WTC11 (cell line): ENCODE data around the gene TBC1D24. TPM values are rescaled to one million over a fixed set of nuclear protein-coding genes. Genes with fewer than 3 reads are reported as not detected.

Experiments
- ATAC-seq: fragments of 200-7000 bp; cut with Tn5 transposase; 2 replicates; pipeline ENCODE4 v1.10.0; 2021; ENCODE audit warnings: mild to moderate bottlenecking, moderate library complexity
- CTCF ChIA-PET: fragments of 300-600 bp; sonication (Branson Sonifier 250); formaldehyde crosslinking; loops from one replicate; lab custom pipeline; 2021; ENCODE audit warnings: antibody characterized with exemption; lab: Charles Lee
- POLR2A ChIA-PET: fragments of 350-600 bp; sonication (Branson Sonifier 250); formaldehyde crosslinking; loops from one replicate; lab custom pipeline; 2021; ENCODE audit warnings: antibody characterized with exemption; lab: Charles Lee
- DNase-seq: peaks from one replicate; pipeline ENCODE4 v3.0.0; 2021; ENCODE audit warnings: low spot score
- H3K27ac Mint-ChIP-seq: 2 replicates; pipeline ENCODE4 v1.8.0; 2021; ENCODE audit warnings: mixed read lengths
- H3K27me3 Mint-ChIP-seq: 2 replicates; pipeline ENCODE4 v1.8.0; 2021; ENCODE audit warnings: low read depth, mild to moderate bottlenecking, moderate library complexity, mixed read lengths
- H3K36me3 Mint-ChIP-seq: 2 replicates; pipeline ENCODE4 v1.8.0; 2021; ENCODE audit warnings: mixed read lengths
- H3K4me1 Mint-ChIP-seq: 2 replicates; pipeline ENCODE4 v1.8.0; 2022; ENCODE audit warnings: mixed read lengths
- H3K4me3 Mint-ChIP-seq: 2 replicates; pipeline ENCODE4 v1.8.0; 2021; ENCODE audit warnings: mild to moderate bottlenecking, moderate library complexity, mixed read lengths
- H3K9me3 Mint-ChIP-seq: 2 replicates; pipeline ENCODE4 v1.8.0; 2021; ENCODE audit warnings: mixed read lengths
- CTCF ChIP-seq: fragments of 200-600 bp; IDR thresholded peaks from 2 replicates; pipeline ENCODE4 v1.8.0; 2022; ENCODE audit warnings: antibody characterized with exemption
- E2F5 ChIP-seq: sonication (generic); formaldehyde crosslinking; IDR thresholded peaks from 2 replicates; pipeline ENCODE4 v1.8.1; 2022; ENCODE audit warnings: mild to moderate bottlenecking, moderate library complexity, missing genetic modification reagents
- ETV6 ChIP-seq: sonication (generic); formaldehyde crosslinking; IDR thresholded peaks from 2 replicates; pipeline ENCODE4 v1.8.1; 2022; ENCODE audit warnings: mild to moderate bottlenecking, missing genetic modification reagents
- GRHL2 ChIP-seq: fragments of 250-450 bp; sonication (Bioruptor Pico); IDR thresholded peaks from 2 replicates; pipeline ENCODE4 v1.8.0; 2022; ENCODE audit warnings: mild to moderate bottlenecking, moderate library complexity; ENCODE audit not compliant: insufficient replicate concordance, severe bottlenecking
- GTF2I ChIP-seq: fragments of 250-450 bp; sonication (Bioruptor Pico); conservative IDR thresholded peaks from 2 replicates; pipeline ENCODE4 v1.4.0; 2021; ENCODE audit warnings: mild to moderate bottlenecking
- MXD4 ChIP-seq: fragments of 250-450 bp; sonication (Bioruptor Pico); IDR thresholded peaks from 2 replicates; pipeline ENCODE4 v1.8.0; 2021; ENCODE audit warnings: mild to moderate bottlenecking, moderate library complexity, borderline replicate concordance
- NFATC4 ChIP-seq: fragments of 250-450 bp; sonication (Bioruptor Pico); IDR thresholded peaks from 2 replicates; pipeline ENCODE4 v1.9.0; 2021; ENCODE audit warnings: mild to moderate bottlenecking
- NFE2L1 ChIP-seq: sonication (generic); formaldehyde crosslinking; IDR thresholded peaks from 2 replicates; pipeline ENCODE4 v1.8.1; 2023; ENCODE audit warnings: missing genetic modification reagents
- RELA ChIP-seq: sonication (generic); formaldehyde crosslinking; IDR thresholded peaks from 2 replicates; pipeline ENCODE4 v1.8.1; 2022; ENCODE audit warnings: missing genetic modification reagents, mild to moderate bottlenecking, borderline replicate concordance
- TCF7 ChIP-seq: sonication (generic); formaldehyde crosslinking; IDR thresholded peaks from 2 replicates; pipeline ENCODE4 v1.8.0; 2022; ENCODE audit warnings: mild to moderate bottlenecking, low read depth, missing genetic modification reagents, moderate library complexity
- TEAD4 ChIP-seq: sonication (generic); formaldehyde crosslinking; IDR thresholded peaks from 2 replicates; pipeline ENCODE4 v1.8.0; 2022; ENCODE audit warnings: mild to moderate bottlenecking, missing genetic modification reagents
- ZBTB21 ChIP-seq: sonication (generic); formaldehyde crosslinking; IDR thresholded peaks from 2 replicates; pipeline ENCODE4 v1.8.1; 2023; ENCODE audit warnings: mild to moderate bottlenecking, missing genetic modification reagents, borderline replicate concordance
- ZNF138 ChIP-seq: sonication (generic); formaldehyde crosslinking; conservative IDR thresholded peaks from 2 replicates; pipeline ENCODE4 v1.8.1; 2022; ENCODE audit warnings: mild to moderate bottlenecking, moderate library complexity, missing genetic modification reagents
- ZNF263 ChIP-seq: sonication (generic); formaldehyde crosslinking; IDR thresholded peaks from 2 replicates; pipeline ENCODE4 v1.8.1; 2022; ENCODE audit warnings: low read depth, mild to moderate bottlenecking, moderate library complexity, missing genetic modification reagents
- ZNF281 ChIP-seq: sonication (generic); formaldehyde crosslinking; IDR thresholded peaks from 2 replicates; pipeline ENCODE4 v1.8.0; 2023; ENCODE audit warnings: mild to moderate bottlenecking, missing genetic modification reagents
- ZNF396 ChIP-seq: fragments of 250-450 bp; sonication (Bioruptor Pico); IDR thresholded peaks from 2 replicates; pipeline ENCODE4 v1.8.0; 2021; ENCODE audit warnings: mild to moderate bottlenecking, moderate library complexity, borderline replicate concordance
- ZNF671 ChIP-seq: fragments of 250-450 bp; sonication (Bioruptor Pico); IDR thresholded peaks from 2 replicates; pipeline ENCODE4 v1.8.0; 2021; ENCODE audit warnings: mild to moderate bottlenecking
- total RNA-seq: library from RNA; stranded (reverse); gene quantifications from 3 replicates; pipeline ENCODE4 v1.2.3, GENCODE V29; 2021
- TF ChIP-seq, protein P1 (sequence below): sonication (generic); formaldehyde crosslinking; IDR thresholded peaks from 2 replicates; pipeline ENCODE4 v1.8.1; 2022; ENCODE audit warnings: low read depth, mild to moderate bottlenecking, moderate library complexity, missing genetic modification reagents, borderline replicate concordance
- TF ChIP-seq, protein P2 (sequence below): fragments of 250-450 bp; sonication (Bioruptor Pico); IDR thresholded peaks from 2 replicates; pipeline ENCODE4 v2.1.2; 2022; ENCODE audit warnings: mild to moderate bottlenecking, moderate library complexity
- TF ChIP-seq, protein P3 (sequence below): sonication (generic); formaldehyde crosslinking; IDR thresholded peaks from 2 replicates; pipeline ENCODE4 v1.8.1; 2023; ENCODE audit warnings: mild to moderate bottlenecking, missing genetic modification reagents

TBC1D24 gene
- total RNA-seq, 1 experiment from 2014 or later: 21.0 TPM

DNA sequence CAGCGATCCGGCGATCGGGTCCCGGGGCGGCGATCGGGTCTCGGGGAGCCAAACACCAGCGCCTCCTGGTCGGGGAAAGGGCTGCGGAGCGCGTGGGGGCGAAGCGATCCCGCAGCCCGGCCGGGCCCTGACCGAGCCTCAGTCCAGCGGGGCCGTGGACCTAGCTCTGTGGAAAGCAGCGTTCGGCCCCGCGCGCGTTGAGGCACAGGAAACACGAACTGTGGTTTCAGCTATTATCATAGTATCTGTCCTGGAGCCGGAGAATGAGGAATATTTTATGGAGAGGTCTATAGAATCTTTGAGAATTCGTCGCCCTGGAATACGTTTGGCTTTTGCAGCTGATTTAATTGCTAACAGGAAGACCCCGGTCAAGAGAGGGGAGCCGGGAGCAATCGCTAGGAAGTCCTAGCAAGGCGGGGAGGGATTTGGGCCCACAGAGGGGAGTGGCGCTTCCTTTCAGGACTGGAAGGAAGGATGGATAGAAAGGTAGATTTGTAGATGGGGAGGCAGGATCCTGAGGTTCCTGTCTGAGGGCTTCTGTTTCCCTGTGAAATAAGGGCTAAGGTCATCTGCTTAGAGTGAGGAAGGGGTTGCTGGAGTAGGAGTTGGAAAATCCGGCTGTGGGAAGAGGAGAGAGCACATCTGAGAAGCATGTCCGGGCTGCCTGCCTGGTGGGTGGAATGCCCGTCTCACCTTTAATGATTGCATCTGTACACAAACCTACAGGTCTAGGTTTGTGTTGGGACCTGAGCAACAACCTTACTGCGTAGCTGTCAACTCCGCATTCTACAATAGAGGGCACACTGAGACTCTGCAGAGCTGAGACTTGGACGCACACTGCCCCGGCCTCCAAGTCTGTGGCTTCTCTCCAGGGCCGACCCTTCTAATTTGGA is 44.9 kb upstream of the TBC1D24 start (continued):
- TF ChIP-seq ZNF671 (CRISPR knock-in tag) (no peak), NFE2L1 (no peak), E2F5 (no peak)

DNA sequence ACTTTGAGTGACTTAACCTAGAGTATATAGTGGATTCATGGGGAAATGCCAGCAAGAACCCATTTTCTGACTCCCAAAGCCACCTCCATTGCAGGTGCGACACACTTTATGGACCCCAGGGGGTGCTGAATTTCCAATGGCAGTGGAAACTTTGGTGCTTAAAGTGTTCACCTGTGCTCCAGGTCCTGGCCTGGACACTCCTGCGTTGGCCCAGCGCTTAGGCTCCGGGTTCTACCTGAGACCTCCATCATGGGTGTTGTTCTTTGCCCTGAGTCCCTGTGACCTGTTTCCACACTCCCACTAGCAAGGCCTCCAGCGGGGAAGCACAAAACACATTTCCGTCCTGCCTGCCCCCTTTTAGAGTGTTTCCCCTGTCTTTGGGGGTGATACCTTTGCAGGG is 42.6 kb upstream of the TBC1D24 start:
- TF ChIP-seq, protein P1, sequence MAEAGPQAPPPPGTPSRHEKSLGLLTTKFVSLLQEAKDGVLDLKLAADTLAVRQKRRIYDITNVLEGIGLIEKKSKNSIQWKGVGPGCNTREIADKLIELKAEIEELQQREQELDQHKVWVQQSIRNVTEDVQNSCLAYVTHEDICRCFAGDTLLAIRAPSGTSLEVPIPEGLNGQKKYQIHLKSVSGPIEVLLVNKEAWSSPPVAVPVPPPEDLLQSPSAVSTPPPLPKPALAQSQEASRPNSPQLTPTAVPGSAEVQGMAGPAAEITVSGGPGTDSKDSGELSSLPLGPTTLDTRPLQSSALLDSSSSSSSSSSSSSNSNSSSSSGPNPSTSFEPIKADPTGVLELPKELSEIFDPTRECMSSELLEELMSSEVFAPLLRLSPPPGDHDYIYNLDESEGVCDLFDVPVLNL: no peak
- TF ChIP-seq, protein P2, sequence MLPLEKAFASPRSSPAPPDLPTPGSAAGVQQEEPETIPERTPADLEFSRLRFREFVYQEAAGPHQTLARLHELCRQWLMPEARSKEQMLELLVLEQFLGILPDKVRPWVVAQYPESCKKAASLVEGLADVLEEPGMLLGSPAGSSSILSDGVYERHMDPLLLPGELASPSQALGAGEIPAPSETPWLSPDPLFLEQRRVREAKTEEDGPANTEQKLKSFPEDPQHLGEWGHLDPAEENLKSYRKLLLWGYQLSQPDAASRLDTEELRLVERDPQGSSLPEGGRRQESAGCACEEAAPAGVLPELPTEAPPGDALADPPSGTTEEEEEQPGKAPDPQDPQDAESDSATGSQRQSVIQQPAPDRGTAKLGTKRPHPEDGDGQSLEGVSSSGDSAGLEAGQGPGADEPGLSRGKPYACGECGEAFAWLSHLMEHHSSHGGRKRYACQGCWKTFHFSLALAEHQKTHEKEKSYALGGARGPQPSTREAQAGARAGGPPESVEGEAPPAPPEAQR (CRISPR knock-in tag): no peak
- TF ChIP-seq ZNF396 (CRISPR knock-in tag) (no peak), ETV6 (no peak), RELA (CRISPR knock-in tag) (no peak), ZNF138 (CRISPR knock-in tag) (no peak), CTCF (no peak), TEAD4 (CRISPR knock-in tag) (no peak), NFATC4 (no peak), ZNF281 (no peak)
- no peaks in the 10 kb centered on the region for H3K9me3 Mint-ChIP-seq
- ChIA-PET CTCF (interaction anchor here (1.4 kb wide), 1 partner anchor 28 kb away, joined by 3 read pairs; the partner anchor contains the start of gene TEDC2), POLR2A (no interaction called here)
- H3K36me3 Mint-ChIP-seq: peaks cover 52% of the 10 kb centered on the region
- ATAC-seq: no peak
- DNase-seq: no peak
- no peak overlapping the region for H3K27ac Mint-ChIP-seq
- H3K27me3 Mint-ChIP-seq: peaks cover 9% of the 10 kb centered on the region
- H3K4me1 Mint-ChIP-seq: peaks cover 23% of the 10 kb centered on the region
- no peak overlapping the region for H3K4me3 Mint-ChIP-seq

DNA sequence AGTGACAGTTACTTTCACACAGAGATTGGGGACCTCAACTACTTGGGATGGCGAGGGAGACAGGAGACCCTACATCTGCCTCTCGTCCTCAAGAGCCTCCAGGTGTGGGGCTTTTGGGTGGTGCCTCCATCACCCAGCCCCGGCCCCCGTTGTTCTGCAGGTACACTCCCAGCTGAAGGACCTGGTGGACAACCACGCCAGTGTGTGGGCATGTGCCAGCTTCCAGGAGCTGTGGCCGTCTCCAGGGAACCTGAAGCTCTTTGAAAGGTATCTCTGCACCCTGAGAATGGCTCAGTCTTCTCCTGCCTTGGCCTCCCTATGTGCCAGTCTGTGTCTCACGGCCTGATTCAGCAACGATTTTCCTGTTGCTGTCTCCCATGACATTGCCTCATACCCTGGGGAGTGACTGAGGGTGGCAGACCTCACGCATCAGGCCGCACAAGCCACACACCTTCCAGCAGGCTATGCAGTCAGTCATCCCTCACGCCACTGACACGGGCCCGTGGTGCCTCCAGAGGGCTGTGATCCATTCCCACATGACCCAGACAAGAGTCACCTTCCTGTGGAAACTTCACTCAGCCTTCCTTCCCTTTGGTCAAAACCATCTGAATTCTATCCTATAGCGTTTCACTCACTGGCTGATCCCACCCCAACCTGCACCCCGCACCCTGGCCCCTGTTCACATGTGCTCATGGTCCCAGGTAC is 42.0 kb upstream of the TBC1D24 start:
- Mint-ChIP-seq H3K9me3 (no peaks in the 10 kb centered on the region), H3K27me3 (peaks cover 3% of the 10 kb centered on the region; the same call in 1 of the 2 replicates), H3K4me1 (peaks cover 17% of the 10 kb centered on the region), H3K4me3 (no peak overlapping the region), H3K27ac (no peak overlapping the region; the same call in 1 of the 2 replicates), H3K36me3 (peaks cover 56% of the 10 kb centered on the region)
- CTCF ChIA-PET: interaction anchor here (2.1 kb wide), 1 partner anchor 68 kb away, joined by 4 read pairs; no protein-coding TSS in a partner anchor
- DNase-seq (no peak), ATAC-seq (no peak)
- POLR2A ChIA-PET: no interaction called here
- TF ChIP-seq TCF7 (CRISPR knock-in tag) (no peak), GTF2I (CRISPR knock-in tag) (no peak), MXD4 (CRISPR knock-in tag) (no peak), GRHL2 (no peak), ZBTB21 (CRISPR knock-in tag) (no peak), ZNF263 (CRISPR knock-in tag) (no peak), E2F5 (no peak)
- TF ChIP-seq, protein P3, sequence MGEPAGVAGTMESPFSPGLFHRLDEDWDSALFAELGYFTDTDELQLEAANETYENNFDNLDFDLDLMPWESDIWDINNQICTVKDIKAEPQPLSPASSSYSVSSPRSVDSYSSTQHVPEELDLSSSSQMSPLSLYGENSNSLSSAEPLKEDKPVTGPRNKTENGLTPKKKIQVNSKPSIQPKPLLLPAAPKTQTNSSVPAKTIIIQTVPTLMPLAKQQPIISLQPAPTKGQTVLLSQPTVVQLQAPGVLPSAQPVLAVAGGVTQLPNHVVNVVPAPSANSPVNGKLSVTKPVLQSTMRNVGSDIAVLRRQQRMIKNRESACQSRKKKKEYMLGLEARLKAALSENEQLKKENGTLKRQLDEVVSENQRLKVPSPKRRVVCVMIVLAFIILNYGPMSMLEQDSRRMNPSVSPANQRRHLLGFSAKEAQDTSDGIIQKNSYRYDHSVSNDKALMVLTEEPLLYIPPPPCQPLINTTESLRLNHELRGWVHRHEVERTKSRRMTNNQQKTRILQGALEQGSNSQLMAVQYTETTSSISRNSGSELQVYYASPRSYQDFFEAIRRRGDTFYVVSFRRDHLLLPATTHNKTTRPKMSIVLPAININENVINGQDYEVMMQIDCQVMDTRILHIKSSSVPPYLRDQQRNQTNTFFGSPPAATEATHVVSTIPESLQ (CRISPR knock-in tag): no peak
